ENCODE data around the gene C16orf89. TPM values are rescaled to one million over a fixed set of nuclear protein-coding genes. Genes with fewer than 3 reads are reported as not detected.

C16orf89 gene
- total RNA-seq, 1 experiment from 2014 or later, result not detected

DNA sequence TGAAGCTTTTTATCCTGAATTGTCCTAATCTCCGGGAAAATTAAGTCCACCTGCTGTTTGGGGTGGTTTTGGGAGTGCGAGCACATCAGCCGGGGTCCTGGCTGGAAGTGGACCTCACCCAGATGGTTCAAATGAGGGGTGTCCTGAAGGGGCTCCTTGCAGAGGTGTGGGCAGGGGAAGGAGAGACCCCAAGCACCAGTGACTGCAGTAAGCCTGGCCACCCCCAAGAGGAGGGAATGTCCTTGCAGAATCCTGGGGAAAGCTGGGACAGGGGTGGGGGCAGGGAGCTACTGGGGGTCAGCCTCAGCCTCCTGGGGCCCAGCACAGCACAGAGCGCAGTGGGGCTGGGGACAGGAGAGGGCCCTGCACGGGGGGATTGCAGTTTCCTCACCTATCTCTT is 61.4 kb downstream of the C16orf89 start:
- Histone ChIP-seq H3K27me3 (replicated peaks; ENCODE audit: insufficient read depth, low read depth, low read length, poor library complexity) (peaks cover 9% of the 10 kb centered on the region), H3K4me1 (ENCODE audit: insufficient read depth, low read length, poor library complexity, severe bottlenecking) (no peaks in the 10 kb centered on the region), H3K4me3 (ENCODE audit: low read depth, low read length, poor library complexity, severe bottlenecking) (no peak overlapping the region), H3K36me3 (ENCODE audit: insufficient read depth, low read length, poor library complexity, severe bottlenecking) (no peaks in the 10 kb centered on the region), H3K27ac (ENCODE audit: low read depth, low read length, poor library complexity, severe bottlenecking) (no peak overlapping the region), H3K9me3 (ENCODE audit: low read depth, low read length, poor library complexity, severe bottlenecking) (no peaks in the 10 kb centered on the region)
- no peak for DNase-seq (ENCODE audit: low spot score)
- ChIA-PET CTCF (no interaction called here), POLR2A (ENCODE audit: low non-redundant PET) (no interaction called here)
- intact Hi-C loops (cut with micrococcal nuclease; ENCODE audit: unreplicated experiment), result no loop called here
- TF ChIP-seq, protein P1, sequence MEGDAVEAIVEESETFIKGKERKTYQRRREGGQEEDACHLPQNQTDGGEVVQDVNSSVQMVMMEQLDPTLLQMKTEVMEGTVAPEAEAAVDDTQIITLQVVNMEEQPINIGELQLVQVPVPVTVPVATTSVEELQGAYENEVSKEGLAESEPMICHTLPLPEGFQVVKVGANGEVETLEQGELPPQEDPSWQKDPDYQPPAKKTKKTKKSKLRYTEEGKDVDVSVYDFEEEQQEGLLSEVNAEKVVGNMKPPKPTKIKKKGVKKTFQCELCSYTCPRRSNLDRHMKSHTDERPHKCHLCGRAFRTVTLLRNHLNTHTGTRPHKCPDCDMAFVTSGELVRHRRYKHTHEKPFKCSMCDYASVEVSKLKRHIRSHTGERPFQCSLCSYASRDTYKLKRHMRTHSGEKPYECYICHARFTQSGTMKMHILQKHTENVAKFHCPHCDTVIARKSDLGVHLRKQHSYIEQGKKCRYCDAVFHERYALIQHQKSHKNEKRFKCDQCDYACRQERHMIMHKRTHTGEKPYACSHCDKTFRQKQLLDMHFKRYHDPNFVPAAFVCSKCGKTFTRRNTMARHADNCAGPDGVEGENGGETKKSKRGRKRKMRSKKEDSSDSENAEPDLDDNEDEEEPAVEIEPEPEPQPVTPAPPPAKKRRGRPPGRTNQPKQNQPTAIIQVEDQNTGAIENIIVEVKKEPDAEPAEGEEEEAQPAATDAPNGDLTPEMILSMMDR (conservative IDR thresholded peaks at IDR 0.05; ENCODE audit: low read depth, low read length), result no peak
- TF ChIP-seq EZH2 (IDR thresholded peaks at IDR 0.05; ENCODE audit: borderline replicate concordance, low read depth, low read length, poor library complexity, severe bottlenecking), result no peak
- BruUV-seq (replicated peaks), result no TSS peak

DNA sequence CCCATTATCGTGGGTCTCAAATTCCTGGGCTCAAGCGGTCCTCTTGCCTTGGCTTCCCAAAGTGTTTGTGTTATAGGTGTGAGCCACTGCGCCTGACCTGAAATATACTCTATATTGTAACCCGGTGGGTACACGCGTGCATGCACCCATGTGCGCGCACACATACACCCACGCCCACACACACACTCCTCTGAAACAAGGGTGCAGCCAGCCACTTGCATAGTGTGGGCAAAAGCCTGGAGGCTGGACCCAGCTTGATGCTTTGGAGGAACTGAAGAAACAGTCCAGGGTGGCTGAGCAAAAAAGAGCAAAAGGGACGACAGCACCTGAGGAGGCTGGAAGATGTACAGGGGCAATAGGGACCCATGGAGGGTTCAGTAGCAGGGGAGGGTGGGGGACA is 61.9 kb downstream of the C16orf89 start:
- DNase-seq (ENCODE audit: low spot score), result no peak
- no peaks in the 10 kb centered on the region for H3K4me1 ChIP-seq (ENCODE audit: insufficient read depth, low read length, poor library complexity, severe bottlenecking)
- no peaks in the 10 kb centered on the region for H3K36me3 ChIP-seq (ENCODE audit: insufficient read depth, low read length, poor library complexity, severe bottlenecking)
- TF ChIP-seq EZH2 (IDR thresholded peaks at IDR 0.05; ENCODE audit: borderline replicate concordance, low read depth, low read length, poor library complexity, severe bottlenecking), result no peak
- TF ChIP-seq, protein P1 (conservative IDR thresholded peaks at IDR 0.05; ENCODE audit: low read depth, low read length), result no peak
- POLR2A ChIA-PET (ENCODE audit: low non-redundant PET), result no interaction called here
- CTCF ChIA-PET, result no interaction called here
- no TSS peak for BruUV-seq (replicated peaks)
- no peak overlapping the region for H3K27ac ChIP-seq (ENCODE audit: low read depth, low read length, poor library complexity, severe bottlenecking)
- no peak overlapping the region for H3K4me3 ChIP-seq (ENCODE audit: low read depth, low read length, poor library complexity, severe bottlenecking)
- H3K27me3 ChIP-seq (replicated peaks; ENCODE audit: insufficient read depth, low read depth, low read length, poor library complexity), result peaks cover 4% of the 10 kb centered on the region
- intact Hi-C loops (cut with micrococcal nuclease; ENCODE audit: unreplicated experiment), result no loop called here
- no peaks in the 10 kb centered on the region for H3K9me3 ChIP-seq (ENCODE audit: low read depth, low read length, poor library complexity, severe bottlenecking)

DNA sequence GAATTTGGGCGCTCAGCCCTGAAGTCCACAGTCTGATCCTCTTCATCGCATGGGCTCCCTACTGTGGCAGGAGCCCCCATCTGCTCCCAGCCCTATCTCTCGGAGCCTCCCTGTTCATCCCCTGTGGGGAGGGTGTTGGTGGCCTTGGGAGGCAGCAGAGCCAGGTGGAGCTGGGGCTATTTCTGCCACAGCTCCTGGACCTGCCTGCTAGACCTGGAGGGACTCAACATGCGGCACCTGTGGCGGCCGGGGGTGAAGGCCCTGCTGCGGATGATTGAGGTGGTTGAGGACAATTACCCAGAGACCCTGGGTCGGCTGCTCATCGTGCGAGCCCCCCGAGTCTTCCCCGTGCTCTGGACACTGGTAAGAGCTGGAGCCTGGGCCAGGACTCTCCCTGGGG is 62.5 kb downstream of the C16orf89 start:
- Histone ChIP-seq H3K27me3 (replicated peaks; ENCODE audit: insufficient read depth, low read depth, low read length, poor library complexity) (no peaks in the 10 kb centered on the region), H3K4me3 (ENCODE audit: low read depth, low read length, poor library complexity, severe bottlenecking) (no peak overlapping the region), H3K27ac (ENCODE audit: low read depth, low read length, poor library complexity, severe bottlenecking) (no peak overlapping the region), H3K36me3 (ENCODE audit: insufficient read depth, low read length, poor library complexity, severe bottlenecking) (no peaks in the 10 kb centered on the region), H3K4me1 (ENCODE audit: insufficient read depth, low read length, poor library complexity, severe bottlenecking) (no peaks in the 10 kb centered on the region), H3K9me3 (ENCODE audit: low read depth, low read length, poor library complexity, severe bottlenecking) (no peaks in the 10 kb centered on the region)
- intact Hi-C loops (cut with micrococcal nuclease; ENCODE audit: unreplicated experiment), result no loop called here
- TF ChIP-seq EZH2 (IDR thresholded peaks at IDR 0.05; ENCODE audit: borderline replicate concordance, low read depth, low read length, poor library complexity, severe bottlenecking), result no peak
- TF ChIP-seq, protein P1 (conservative IDR thresholded peaks at IDR 0.05; ENCODE audit: low read depth, low read length), result no peak
- BruUV-seq (replicated peaks), result no TSS peak
- ChIA-PET POLR2A (ENCODE audit: low non-redundant PET) (no interaction called here), CTCF (no interaction called here)
- no peak for DNase-seq (ENCODE audit: low spot score)

Measured in A673 (cell line).